HFF-Myc (cell line): ENCODE measurements around the gene ARID4B.

Source experiments
- DNase-seq: peaks from one replicate; pipeline ENCODE4 v3.0.0-alpha.2; 2011; ENCODE audit warnings: low read depth; ENCODE audit errors: extremely low read depth
- H3K4me3 ChIP-seq: replicated peaks from 2 replicates; pipeline ENCODE4 v1.5.1; 2011; ENCODE audit warnings: low read depth, mild to moderate bottlenecking, control low read depth, low read length
- CTCF ChIP-seq: IDR thresholded peaks from 2 replicates; pipeline ENCODE4 v1.5.1; 2012; ENCODE audit warnings: mild to moderate bottlenecking, low read depth, low read length, control low read depth; ENCODE audit errors: missing control alignments

The ARID4B gene

GRCh38 chr1:235328271-235329138, 526 bp upstream of the ARID4B start, which contains the start of gene GGPS1:
Gene GGPS1, plus strand, starts transcription at chr1:235328570. Its CDS starts 6,695 bp downstream, at chr1:235335265.
- TF ChIP-seq CTCF = no peak
- DNase-seq = peak; percentile 100
- peak within 1 kb of the TSS; percentile 97 for H3K4me3 ChIP-seq

- no peak for DNase-seq
- TF ChIP-seq CTCF = no peak
- H3K4me3 ChIP-seq = peak overlapping the region; percentile 97
Observed at GRCh38 chr1:235326719-235327558, 1.0 kb downstream of the ARID4B start.

- DNase-seq = no peak
- TF ChIP-seq CTCF = no peak
- H3K4me3 ChIP-seq = peak overlapping the region; percentile 97
Observed at GRCh38 chr1:235325854-235326253, 2.1 kb downstream of the ARID4B start.

GRCh38 chr1:235325139-235325538, 2.8 kb downstream of the ARID4B start:
- TF ChIP-seq CTCF = no peak
- H3K4me3 ChIP-seq = peak overlapping the region; percentile 97; the same call in 1 of the 2 replicates
- no peak for DNase-seq

DNA sequence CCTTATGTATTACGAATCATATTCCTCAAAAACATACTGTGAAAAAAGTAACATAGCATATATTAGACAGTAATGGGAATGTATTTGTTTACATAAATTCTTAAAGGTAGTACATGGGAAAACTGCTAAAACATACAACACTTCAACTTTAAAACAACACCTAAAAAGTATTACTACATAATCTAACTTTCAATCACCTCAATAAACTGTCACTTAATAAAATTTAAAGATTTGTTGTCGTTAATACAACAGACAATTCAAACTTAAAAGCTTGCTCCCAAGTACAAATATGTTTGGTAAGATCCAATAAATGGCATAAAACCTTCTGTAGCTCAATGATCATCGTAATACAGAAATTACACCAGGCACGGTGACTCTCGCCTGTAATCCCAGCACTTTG, 3.7 kb downstream of the ARID4B start:
- H3K4me3 ChIP-seq = 0 out of 2 replicates have a peak overlapping the region, but pooled peaks have one; percentile 8
- TF ChIP-seq CTCF = no peak

DNA sequence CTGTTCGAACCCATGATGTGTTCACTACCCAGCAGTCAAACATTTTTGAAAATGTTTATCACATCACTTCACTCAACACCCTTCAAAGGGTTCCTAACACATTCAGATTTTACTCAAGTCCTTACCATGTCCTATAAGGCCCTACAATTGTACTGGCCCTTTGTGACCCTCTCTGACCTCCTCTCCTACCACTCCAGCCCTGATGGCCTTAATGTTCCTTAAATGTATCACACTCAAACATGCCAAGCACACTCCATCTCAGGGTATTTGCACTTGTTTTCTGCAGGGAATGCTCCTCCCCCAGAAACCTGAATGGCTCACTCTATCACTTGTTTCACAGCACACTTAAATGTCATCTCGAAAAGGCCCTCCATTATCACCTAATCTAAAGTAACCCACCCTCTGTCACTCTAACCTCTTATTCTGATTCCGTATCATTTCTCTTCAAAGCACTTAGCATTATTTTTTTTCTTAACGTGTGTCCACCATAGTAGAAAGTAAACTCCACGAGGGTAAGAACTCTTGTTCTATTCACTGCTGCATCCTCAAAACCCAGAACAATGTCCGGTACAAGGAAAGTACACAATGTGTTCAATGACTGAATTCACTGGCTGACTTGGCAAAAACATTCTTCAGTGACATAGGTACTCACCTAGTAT, 7.3 kb downstream of the ARID4B start:
- DNase-seq = no peak
- TF ChIP-seq CTCF = no peak
- no peak overlapping the region for H3K4me3 ChIP-seq

More for the DNA sequence above, 3.7 kb downstream of the ARID4B start:
- no peak for DNase-seq
